ENCODE data around the gene MSRB3.

The MSRB3 gene

GRCh38 chr12:65343230-65343629, 64.7 kb downstream of the MSRB3 start:
- H3K9ac ChIP-seq (ENCODE audit: low read length) = no peak overlapping the region
- H3K9me3 ChIP-seq (ENCODE audit: insufficient read depth, low read length) = no peaks in the 10 kb centered on the region
- TF ChIP-seq CTCF (IDR thresholded peaks at IDR 0.05; ENCODE audit: low read depth, low read length) = no peak
- no peak for TF ChIP-seq EZH2phosphoT487 (IDR thresholded peaks at IDR 0.05; ENCODE audit: low read depth)
- H2AFZ ChIP-seq (ENCODE audit: low read depth, low read length) = no peak overlapping the region
- no peaks in the 10 kb centered on the region for H3K4me1 ChIP-seq (ENCODE audit: low read length)
- no peak overlapping the region for H3K4me3 ChIP-seq (ENCODE audit: low read length)
- no peaks in the 10 kb centered on the region for H3K36me3 ChIP-seq (replicated peaks; ENCODE audit: low read depth, low read length)
- no peak overlapping the region for H3K4me2 ChIP-seq (ENCODE audit: low read length)
- H3K27me3 ChIP-seq (ENCODE audit: low read depth, low read length) = no peaks in the 10 kb centered on the region
- H3K27ac ChIP-seq (ENCODE audit: low read length) = no peak overlapping the region
- no peaks in the 10 kb centered on the region for H4K20me1 ChIP-seq (ENCODE audit: insufficient read depth, low read length)
- H3K79me2 ChIP-seq (ENCODE audit: low read length) = no peaks in the 10 kb centered on the region

GRCh38 chr12:65343801-65344200, 65.3 kb downstream of the MSRB3 start:
- no peaks in the 10 kb centered on the region for H3K9me3 ChIP-seq (ENCODE audit: insufficient read depth, low read length)
- no peak overlapping the region for H3K27ac ChIP-seq (ENCODE audit: low read length)
- H3K4me1 ChIP-seq (ENCODE audit: low read length) = no peaks in the 10 kb centered on the region
- H3K4me3 ChIP-seq (ENCODE audit: low read length) = no peak overlapping the region
- H3K27me3 ChIP-seq (ENCODE audit: low read depth, low read length) = no peaks in the 10 kb centered on the region
- no peak overlapping the region for H3K4me2 ChIP-seq (ENCODE audit: low read length)
- no peak overlapping the region for H2AFZ ChIP-seq (ENCODE audit: low read depth, low read length)
- H4K20me1 ChIP-seq (ENCODE audit: insufficient read depth, low read length) = no peaks in the 10 kb centered on the region
- H3K9ac ChIP-seq (ENCODE audit: low read length) = no peak overlapping the region
- no peaks in the 10 kb centered on the region for H3K36me3 ChIP-seq (replicated peaks; ENCODE audit: low read depth, low read length)
- H3K79me2 ChIP-seq (ENCODE audit: low read length) = no peaks in the 10 kb centered on the region
- TF ChIP-seq CTCF (IDR thresholded peaks at IDR 0.05; ENCODE audit: low read depth, low read length) = no peak
- no peak for TF ChIP-seq EZH2phosphoT487 (IDR thresholded peaks at IDR 0.05; ENCODE audit: low read depth)

- no peaks in the 10 kb centered on the region for H3K9me3 ChIP-seq (ENCODE audit: insufficient read depth, low read length)
- no peak overlapping the region for H3K27ac ChIP-seq (ENCODE audit: low read length)
- H3K79me2 ChIP-seq (ENCODE audit: low read length) = no peaks in the 10 kb centered on the region
- no peak overlapping the region for H3K4me3 ChIP-seq (ENCODE audit: low read length)
- no peak overlapping the region for H3K4me2 ChIP-seq (ENCODE audit: low read length)
- H3K9ac ChIP-seq (ENCODE audit: low read length) = no peak overlapping the region
- H3K36me3 ChIP-seq (replicated peaks; ENCODE audit: low read depth, low read length) = no peaks in the 10 kb centered on the region
- no peak for TF ChIP-seq EZH2phosphoT487 (IDR thresholded peaks at IDR 0.05; ENCODE audit: low read depth)
- no peak for TF ChIP-seq CTCF (IDR thresholded peaks at IDR 0.05; ENCODE audit: low read depth, low read length)
- no peaks in the 10 kb centered on the region for H4K20me1 ChIP-seq (ENCODE audit: insufficient read depth, low read length)
- no peak overlapping the region for H2AFZ ChIP-seq (ENCODE audit: low read depth, low read length)
- peaks cover 8% of the 10 kb centered on the region for H3K4me1 ChIP-seq (ENCODE audit: low read length)
- H3K27me3 ChIP-seq (ENCODE audit: low read depth, low read length) = no peaks in the 10 kb centered on the region
Measured at GRCh38 chr12:65355461-65355860, 77.0 kb downstream of the MSRB3 start.

GRCh38 chr12:65362234-65363031, 84.0 kb downstream of the MSRB3 start:
- Histone ChIP-seq H3K9me3 (ENCODE audit: insufficient read depth, low read length) (no peaks in the 10 kb centered on the region), H3K4me3 (ENCODE audit: low read length) (no peak overlapping the region), H4K20me1 (ENCODE audit: insufficient read depth, low read length) (no peaks in the 10 kb centered on the region), H3K4me1 (ENCODE audit: low read length) (no peaks in the 10 kb centered on the region), H2AFZ (ENCODE audit: low read depth, low read length) (no peak overlapping the region), H3K36me3 (replicated peaks; ENCODE audit: low read depth, low read length) (no peaks in the 10 kb centered on the region), H3K9ac (ENCODE audit: low read length) (no peak overlapping the region), H3K4me2 (ENCODE audit: low read length) (no peak overlapping the region), H3K27me3 (ENCODE audit: low read depth, low read length) (no peaks in the 10 kb centered on the region), H3K79me2 (ENCODE audit: low read length) (no peaks in the 10 kb centered on the region), H3K27ac (ENCODE audit: low read length) (no peak overlapping the region)
- TF ChIP-seq EZH2phosphoT487 (IDR thresholded peaks at IDR 0.05; ENCODE audit: low read depth) (no peak), CTCF (IDR thresholded peaks at IDR 0.05; ENCODE audit: low read depth, low read length) (no peak)
